GM21723 (cell line): ENCODE results near the gene ZNF552.
"Not testable (repeated sequence)": the region's sequence is repeated elsewhere in the genome, so short reads cannot be mapped to it uniquely, and the experiment has no call there.

Experiments
- ATAC-seq: cut with Tn5 transposase; IDR thresholded peaks from one replicate; pipeline ENCODE4 v1.9.1; 2021; ENCODE audit warnings: mild to moderate bottlenecking, moderate library complexity; ENCODE audit not compliant: unreplicated experiment

ZNF552 gene

GRCh38 chr19:57819475-57820148 is 4.9 kb upstream of the ZNF552 start:
- peak; percentile 84 for ATAC-seq

GRCh38 chr19:57818378-57818777 is 3.7 kb upstream of the ZNF552 start:
- no peak for ATAC-seq

- ATAC-seq, result no peak
Measured at GRCh38 chr19:57817976-57818375, 3.3 kb upstream of the ZNF552 start.

- ATAC-seq, result no peak
Measured at GRCh38 chr19:57816652-57817051, 1.9 kb upstream of the ZNF552 start.

- no peak for ATAC-seq
Measured at GRCh38 chr19:57815247-57816075, 748 bp upstream of the ZNF552 start.

GRCh38 chr19:57813919-57814504 is 701 bp downstream of the ZNF552 start:
- no peak for ATAC-seq

GRCh38 chr19:57812975-57813820 is 1.5 kb downstream of the ZNF552 start:
- ATAC-seq, result not testable (repeated sequence)

GRCh38 chr19:57812226-57812625 is 2.5 kb downstream of the ZNF552 start:
- peak; percentile 43 for ATAC-seq

GRCh38 chr19:57810410-57811295 is 4.1 kb downstream of the ZNF552 start:
- not testable (repeated sequence) for ATAC-seq

- ATAC-seq, result no peak
Measured at GRCh38 chr19:57807541-57807940, 7.2 kb downstream of the ZNF552 start.

- ATAC-seq, result no peak
Measured at GRCh38 chr19:57803594-57804325, 11.0 kb downstream of the ZNF552 start.

- ATAC-seq, result no peak
Measured at GRCh38 chr19:57803265-57803593, 11.5 kb downstream of the ZNF552 start.

GRCh38 chr19:57802269-57802668 is 12.4 kb downstream of the ZNF552 start:
- ATAC-seq, result no peak

- ATAC-seq, result no peak
Measured at GRCh38 chr19:57800696-57801095, 14.0 kb downstream of the ZNF552 start.

GRCh38 chr19:57796580-57796979 is 18.1 kb downstream of the ZNF552 start:
- not testable (repeated sequence) for ATAC-seq

GRCh38 chr19:57789288-57789687 is 25.4 kb downstream of the ZNF552 start:
- no peak for ATAC-seq

- no peak for ATAC-seq
Measured at GRCh38 chr19:57788114-57788692, 26.5 kb downstream of the ZNF552 start.

GRCh38 chr19:57786906-57787305 is 27.8 kb downstream of the ZNF552 start:
- ATAC-seq, result no peak

- no peak for ATAC-seq
Measured at GRCh38 chr19:57786286-57786685, 28.4 kb downstream of the ZNF552 start.
